HEK293 (cell line): ENCODE data around the gene ARF3.

Source experiments
- CTCF ChIA-PET: fragments of 350-600 bp; formaldehyde crosslinking; extraction: SDS; loops from one replicate; lab custom pipeline; 2021; ENCODE audit warnings: antibody characterized with exemption; lab: Yijun Ruan, JAX
- POLR2A ChIA-PET: fragments of 300-600 bp; formaldehyde crosslinking; extraction: SDS; loops from one replicate; lab custom pipeline; 2020; ENCODE audit warnings: antibody characterized with exemption, inconsistent platforms; lab: Yijun Ruan, JAX
- H3K27ac ChIP-seq: fragments of 200-500 bp; sonication (Bioruptor generic); 2 replicates; pipeline ENCODE4 v1.5.1; 2014; ENCODE audit warnings: low read depth, low read length, control low read depth, inconsistent platforms; ENCODE audit errors: extremely low read depth
- H3K36me3 ChIP-seq, 2 experiments: fragments of 200-500 bp in 1 of 2; sonication (Bioruptor generic) in 1 of 2; 1 replicate in 1 of 2; 2 replicates in 1 of 2; pipeline ENCODE4 v1.5.1; 2014 to 2017; ENCODE audit warnings: inconsistent platforms in 2 of 2, low read length in 2 of 2; ENCODE audit not compliant: control insufficient read depth in 2 of 2, insufficient read depth in 1 of 2
- H3K4me1 ChIP-seq: fragments of 200-500 bp; sonication (Bioruptor generic); 2 replicates; pipeline ENCODE4 v1.5.1; 2014; ENCODE audit warnings: mild to moderate bottlenecking, low read length, inconsistent platforms; ENCODE audit not compliant: control insufficient read depth, insufficient read depth
- H3K4me3 ChIP-seq: 2 replicates; pipeline ENCODE4 v1.5.1; 2011; ENCODE audit warnings: low read depth, mild to moderate bottlenecking, control low read depth, low read length, moderate library complexity
- H3K9me3 ChIP-seq: fragments of 200-500 bp; sonication (Bioruptor generic); 2 replicates; pipeline ENCODE4 v1.5.1; 2014; ENCODE audit warnings: low read depth, low read length, inconsistent platforms; ENCODE audit not compliant: control insufficient read depth, insufficient read depth
- OSR2 ChIP-seq: fragments of 450-650 bp; formaldehyde crosslinking; IDR thresholded peaks from 2 replicates; pipeline ENCODE4 v1.5.1; 2016; ENCODE audit warnings: missing biosample characterization, missing genetic modification characterization
- RBAK ChIP-seq: fragments of 450-650 bp; formaldehyde crosslinking; IDR thresholded peaks from 2 replicates; pipeline ENCODE4 v1.5.1; 2016; ENCODE audit warnings: missing biosample characterization, missing genetic modification characterization
- SP2 ChIP-seq: fragments of 450-650 bp; formaldehyde crosslinking; IDR thresholded peaks from 2 replicates; pipeline ENCODE4 v1.5.1; 2016; ENCODE audit warnings: missing biosample characterization, missing genetic modification characterization
- SP3 ChIP-seq: fragments of 450-650 bp; formaldehyde crosslinking; IDR thresholded peaks from 2 replicates; pipeline ENCODE4 v1.5.1; 2016; ENCODE audit warnings: missing biosample characterization, missing genetic modification characterization
- ZBTB20 ChIP-seq: fragments of 450-650 bp; formaldehyde crosslinking; IDR thresholded peaks from 2 replicates; pipeline ENCODE4 v1.5.1; 2016; ENCODE audit warnings: missing biosample characterization, missing genetic modification characterization
- ZFHX2 ChIP-seq: fragments of 450-650 bp; formaldehyde crosslinking; conservative IDR thresholded peaks from 2 replicates; pipeline ENCODE4 v1.5.1; 2016; ENCODE audit warnings: missing biosample characterization, missing genetic modification characterization
- ZNF133 ChIP-seq: fragments of 450-650 bp; formaldehyde crosslinking; IDR thresholded peaks from 2 replicates; pipeline ENCODE4 v1.5.1; 2016; ENCODE audit warnings: missing biosample characterization, missing genetic modification characterization
- ZNF266 ChIP-seq: fragments of 450-650 bp; formaldehyde crosslinking; IDR thresholded peaks from 2 replicates; pipeline ENCODE4 v1.5.1; 2016; ENCODE audit warnings: missing biosample characterization, missing genetic modification characterization, low read depth
- ZNF311 ChIP-seq: fragments of 450-650 bp; formaldehyde crosslinking; IDR thresholded peaks from 2 replicates; pipeline ENCODE4 v1.5.1; 2017; ENCODE audit warnings: missing biosample characterization, missing genetic modification characterization, borderline replicate concordance
- ZNF366 ChIP-seq: fragments of 450-650 bp; formaldehyde crosslinking; conservative IDR thresholded peaks from 2 replicates; pipeline ENCODE4 v1.5.1; 2016; ENCODE audit warnings: missing biosample characterization, missing genetic modification characterization
- ZNF549 ChIP-seq: fragments of 450-650 bp; IDR thresholded peaks from 2 replicates; pipeline ENCODE4 v1.5.1; 2018; ENCODE audit warnings: missing biosample characterization, missing genetic modification characterization, mild to moderate bottlenecking, inconsistent platforms, moderate library complexity
- ZNF596 ChIP-seq: fragments of 450-650 bp; IDR thresholded peaks from 2 replicates; pipeline ENCODE4 v1.5.0; 2018; ENCODE audit warnings: missing biosample characterization, mild to moderate bottlenecking, missing genetic modification characterization, moderate library complexity
- ZNF670 ChIP-seq: fragments of 450-650 bp; formaldehyde crosslinking; IDR thresholded peaks from 2 replicates; pipeline ENCODE4 v1.5.1; 2016; ENCODE audit warnings: missing biosample characterization, missing genetic modification characterization, low read depth
- ZNF76 ChIP-seq: fragments of 450-650 bp; formaldehyde crosslinking; IDR thresholded peaks from 2 replicates; pipeline ENCODE4; 2016; ENCODE audit warnings: low read depth, missing biosample characterization, missing genetic modification characterization, borderline replicate concordance
- TF ChIP-seq, protein P1 (sequence below): fragments of 450-650 bp; formaldehyde crosslinking; IDR thresholded peaks from 2 replicates; pipeline ENCODE4 v1.5.1; 2016; ENCODE audit warnings: missing biosample characterization, missing genetic modification characterization
- TF ChIP-seq, protein P2 (sequence below): fragments of 450-650 bp; formaldehyde crosslinking; IDR thresholded peaks from 2 replicates; pipeline ENCODE4 v1.5.1; 2016; ENCODE audit warnings: missing biosample characterization, missing genetic modification characterization

The ARF3 gene

GRCh38 chr12:48956279-48957140 is 777 bp downstream of the ARF3 start (continued):
- TF ChIP-seq, protein P1, sequence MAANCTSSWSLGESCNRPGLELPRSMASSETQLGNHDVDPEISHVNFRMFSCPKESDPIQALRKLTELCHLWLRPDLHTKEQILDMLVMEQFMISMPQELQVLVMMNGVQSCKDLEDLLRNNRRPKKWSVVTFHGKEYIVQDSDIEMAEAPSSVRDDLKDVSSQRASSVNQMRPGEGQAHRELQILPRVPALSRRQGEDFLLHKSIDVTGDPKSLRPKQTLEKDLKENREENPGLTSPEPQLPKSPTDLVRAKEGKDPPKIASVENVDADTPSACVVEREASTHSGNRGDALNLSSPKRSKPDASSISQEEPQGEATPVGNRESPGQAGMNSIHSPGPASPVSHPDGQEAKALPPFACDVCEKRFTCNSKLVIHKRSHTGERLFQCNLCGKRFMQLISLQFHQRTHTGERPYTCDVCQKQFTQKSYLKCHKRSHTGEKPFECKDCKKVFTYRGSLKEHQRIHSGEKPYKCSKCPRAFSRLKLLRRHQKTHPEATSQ (tag by site-specific recombination), result no peak
- TF ChIP-seq ZBTB20 (tag by site-specific recombination), result peak; percentile 17; the same call in 1 of the 2 replicates
- TF ChIP-seq ZNF76 (tag by site-specific recombination), result peak; percentile 55; the same call in 1 of the 2 replicates
- peak; percentile 94 for TF ChIP-seq ZFHX2 (tag by site-specific recombination)
- peak; percentile 95 for TF ChIP-seq SP3 (tag by site-specific recombination)
- peak; percentile 98 for TF ChIP-seq SP2

GRCh38 chr12:48954841-48955501 is 2.3 kb downstream of the ARF3 start:
- Histone ChIP-seq H3K27ac (peak overlapping the region; percentile 12; the same call in 1 of the 2 replicates), H3K4me3 (no peak overlapping the region), H3K9me3 (no peaks in the 10 kb centered on the region), H3K4me1 (no peaks in the 10 kb centered on the region), H3K36me3 (peaks cover 13 to 39% of the 10 kb centered on the region in 2 experiments; a peak in 2 of 3 replicates)
- CTCF ChIA-PET, result interaction anchor here (1.2 to 8.9 kb wide), 4 partner anchors 17 to 102 kb away, joined by 4 to 64 read pairs (median 7); no protein-coding TSS in a partner anchor
- POLR2A ChIA-PET, result no interaction called here
- no peak for TF ChIP-seq ZNF266 (tag by site-specific recombination)
- TF ChIP-seq ZNF133, result peak; percentile 98
- TF ChIP-seq OSR2, result 0 out of 2 replicates have a peak, but pooled peaks have one; percentile 16
- TF ChIP-seq RBAK, result no peak

DNA sequence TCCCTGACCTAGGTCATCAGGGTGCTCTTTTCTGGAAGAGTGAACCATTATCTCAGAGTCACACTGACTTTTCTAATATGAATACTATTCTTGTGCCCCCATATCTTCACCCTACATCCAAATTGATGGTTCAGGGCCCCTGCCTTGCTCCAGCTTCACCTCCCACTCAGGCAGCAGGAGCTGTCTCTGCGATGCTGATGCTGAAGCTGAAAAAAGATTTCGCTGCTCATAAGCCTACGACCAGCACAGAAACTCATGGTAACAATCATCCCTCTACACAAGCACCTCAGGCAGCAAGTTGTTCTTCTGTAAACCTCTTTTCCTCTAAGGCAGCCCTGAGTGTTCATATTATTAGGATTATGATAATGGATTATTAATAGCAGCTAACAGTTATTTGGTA is 3.2 kb downstream of the ARF3 start:
- ChIA-PET POLR2A (interaction anchor here (1.1 kb wide), 1 partner anchor 11 kb away, joined by 3 read pairs; no protein-coding TSS in a partner anchor), CTCF (interaction anchor here (0.6 to 8.9 kb wide), 6 partner anchors 14 to 101 kb away, joined by 3 to 64 read pairs (median 4); no protein-coding TSS in a partner anchor)
- Histone ChIP-seq H3K36me3 (peaks cover 13 to 42% of the 10 kb centered on the region in 2 experiments; a peak in 2 of 3 replicates), H3K4me1 (no peaks in the 10 kb centered on the region), H3K4me3 (no peak overlapping the region), H3K27ac (no peak overlapping the region), H3K9me3 (no peaks in the 10 kb centered on the region)
- TF ChIP-seq ZNF366 (tag by site-specific recombination) (no peak), ZNF670 (tag by site-specific recombination) (no peak), ZNF311 (tag by site-specific recombination) (no peak), ZNF596 (tag by site-specific recombination) (no peak), ZNF549 (tag by site-specific recombination) (no peak), ZBTB20 (tag by site-specific recombination) (no peak)
- TF ChIP-seq, protein P2, sequence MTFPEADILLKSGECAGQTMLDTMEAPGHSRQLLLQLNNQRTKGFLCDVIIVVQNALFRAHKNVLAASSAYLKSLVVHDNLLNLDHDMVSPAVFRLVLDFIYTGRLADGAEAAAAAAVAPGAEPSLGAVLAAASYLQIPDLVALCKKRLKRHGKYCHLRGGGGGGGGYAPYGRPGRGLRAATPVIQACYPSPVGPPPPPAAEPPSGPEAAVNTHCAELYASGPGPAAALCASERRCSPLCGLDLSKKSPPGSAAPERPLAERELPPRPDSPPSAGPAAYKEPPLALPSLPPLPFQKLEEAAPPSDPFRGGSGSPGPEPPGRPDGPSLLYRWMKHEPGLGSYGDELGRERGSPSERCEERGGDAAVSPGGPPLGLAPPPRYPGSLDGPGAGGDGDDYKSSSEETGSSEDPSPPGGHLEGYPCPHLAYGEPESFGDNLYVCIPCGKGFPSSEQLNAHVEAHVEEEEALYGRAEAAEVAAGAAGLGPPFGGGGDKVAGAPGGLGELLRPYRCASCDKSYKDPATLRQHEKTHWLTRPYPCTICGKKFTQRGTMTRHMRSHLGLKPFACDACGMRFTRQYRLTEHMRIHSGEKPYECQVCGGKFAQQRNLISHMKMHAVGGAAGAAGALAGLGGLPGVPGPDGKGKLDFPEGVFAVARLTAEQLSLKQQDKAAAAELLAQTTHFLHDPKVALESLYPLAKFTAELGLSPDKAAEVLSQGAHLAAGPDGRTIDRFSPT, result no peak
